HFF-Myc (cell line): ENCODE measurements around the gene NCDN.

Experiments
- DNase-seq: peaks from one replicate; pipeline ENCODE4 v3.0.0-alpha.2; 2011; ENCODE audit warnings: low read depth; ENCODE audit errors: extremely low read depth
- H3K4me3 ChIP-seq: replicated peaks from 2 replicates; pipeline ENCODE4 v1.5.1; 2011; ENCODE audit warnings: low read depth, mild to moderate bottlenecking, control low read depth, low read length
- CTCF ChIP-seq: IDR thresholded peaks from 2 replicates; pipeline ENCODE4 v1.5.1; 2012; ENCODE audit warnings: mild to moderate bottlenecking, low read depth, low read length, control low read depth; ENCODE audit errors: missing control alignments

Gene NCDN

DNA sequence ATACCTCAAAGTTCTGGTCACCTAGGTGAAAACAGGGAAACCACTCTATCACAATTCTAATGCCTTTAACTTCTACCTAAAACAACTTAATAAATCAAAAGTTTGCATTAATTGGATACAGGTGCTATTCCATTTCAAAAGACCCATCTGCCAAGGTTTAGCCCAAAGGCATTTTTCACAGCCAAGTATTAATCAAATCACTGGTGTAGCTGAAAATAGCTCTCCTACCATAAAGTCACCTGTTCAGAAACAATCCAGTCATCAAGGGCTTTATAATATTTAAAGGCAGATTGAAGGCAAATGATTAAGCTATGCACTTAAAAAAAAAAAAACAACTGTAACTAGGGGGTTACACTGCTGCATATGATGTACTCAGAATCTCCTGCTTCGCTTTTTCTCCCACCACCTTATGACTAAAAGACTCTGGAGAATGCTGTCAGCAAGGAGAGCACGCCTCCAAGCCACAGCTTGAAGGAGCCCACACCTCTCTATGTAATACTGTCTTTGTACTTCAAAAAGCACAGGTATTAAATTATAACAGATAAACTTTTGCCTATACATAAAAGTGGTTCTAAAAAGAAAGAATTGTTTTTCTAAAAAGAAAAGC is 20.9 kb upstream of the NCDN start:
- no peak for DNase-seq
- H3K4me3 ChIP-seq = no peak overlapping the region
- TF ChIP-seq CTCF = no peak

GRCh38 chr1:35537806-35538205 is 19.8 kb upstream of the NCDN start:
- no peak for TF ChIP-seq CTCF
- H3K4me3 ChIP-seq = no peak overlapping the region
- no peak for DNase-seq

DNA sequence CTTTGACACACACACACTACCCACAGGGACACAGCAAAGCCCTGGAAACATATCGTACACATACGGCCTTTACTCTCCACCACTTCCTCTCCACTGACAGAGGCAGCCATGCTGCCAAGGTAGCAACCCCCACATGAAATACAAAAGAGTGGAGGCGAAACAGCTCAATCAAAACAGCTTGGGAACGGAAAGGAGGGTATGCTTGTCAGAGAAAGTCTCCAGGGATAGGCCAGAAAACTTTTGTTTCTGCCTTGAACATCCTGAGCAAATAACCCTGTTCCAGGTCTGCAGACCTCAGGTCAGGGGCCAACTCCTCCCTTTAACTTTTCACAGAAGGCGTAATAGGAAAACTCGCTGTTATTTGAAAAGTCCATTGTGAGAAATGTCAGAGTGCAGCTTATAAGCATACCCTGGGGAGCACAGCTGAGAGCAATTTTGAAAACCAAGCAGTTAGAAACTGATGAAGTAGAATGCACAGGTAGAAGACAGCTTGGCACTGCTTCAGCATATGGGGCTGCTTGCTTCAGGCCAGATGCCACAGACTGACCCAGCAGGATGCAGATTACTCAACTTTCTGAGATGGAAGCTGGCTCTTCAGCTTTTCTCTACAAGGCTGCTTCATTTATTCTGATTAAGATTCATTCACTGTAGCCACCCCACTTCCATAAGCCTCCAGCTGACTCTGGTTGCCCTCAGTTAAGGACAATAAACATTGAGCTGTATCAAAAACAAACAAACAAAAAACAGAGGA is 18.4 kb upstream of the NCDN start:
- no peak for DNase-seq
- no peak for TF ChIP-seq CTCF
- H3K4me3 ChIP-seq = no peak overlapping the region

DNA sequence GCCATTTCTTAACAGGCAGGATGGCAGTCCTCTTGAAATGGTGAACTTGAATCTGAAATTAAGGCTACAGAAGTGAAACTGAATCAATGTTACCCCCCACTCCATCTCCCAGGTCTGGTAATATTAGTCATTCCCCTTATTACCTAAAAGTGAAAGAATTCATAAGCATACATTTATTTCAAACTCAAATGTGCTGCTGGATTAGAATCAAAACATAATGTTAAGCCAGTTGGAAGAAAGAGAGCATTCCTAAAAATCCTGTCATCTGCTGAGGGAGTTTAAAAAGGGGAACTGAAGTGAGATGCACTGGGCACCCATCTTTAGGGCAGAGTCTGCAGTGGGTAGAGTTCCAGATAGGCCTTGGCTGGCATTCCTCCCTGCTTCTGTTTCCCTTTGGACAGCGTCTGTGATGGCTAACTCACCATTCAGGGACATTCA is 17.8 kb upstream of the NCDN start:
- no peak overlapping the region for H3K4me3 ChIP-seq
- TF ChIP-seq CTCF = no peak
- DNase-seq = no peak

- H3K4me3 ChIP-seq = no peak overlapping the region
- DNase-seq = no peak
- TF ChIP-seq CTCF = peak; percentile 10
Observed at GRCh38 chr1:35544976-35545375, 12.6 kb upstream of the NCDN start.

GRCh38 chr1:35546614-35547013 is 11.0 kb upstream of the NCDN start:
- DNase-seq = no peak
- TF ChIP-seq CTCF = no peak

DNA sequence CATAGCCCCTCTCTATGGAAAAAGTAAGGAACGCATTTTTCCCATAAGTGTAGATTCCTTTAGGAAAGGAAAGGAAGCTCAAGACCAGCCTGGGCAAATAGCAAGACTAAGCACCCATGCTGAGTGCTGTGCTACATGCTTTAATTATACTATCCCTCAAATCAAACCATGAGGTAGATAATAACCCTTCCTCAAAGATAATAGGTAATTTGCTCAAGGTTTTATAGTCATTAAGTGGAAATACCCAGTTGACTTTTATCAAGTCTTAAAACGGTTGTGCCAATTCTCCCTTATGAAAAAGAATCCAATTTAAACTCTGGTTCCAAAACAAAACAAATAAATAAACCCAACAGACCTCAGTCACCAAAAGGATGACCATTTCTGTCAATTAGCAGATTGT is 3.7 kb upstream of the NCDN start:
- no peak for TF ChIP-seq CTCF
- no peak overlapping the region for H3K4me3 ChIP-seq
- DNase-seq = no peak

More at GRCh38 chr1:35546614-35547013, 11.0 kb upstream of the NCDN start:
- H3K4me3 ChIP-seq = no peak overlapping the region
